Fibroblast of skin of abdomen (primary cell): Measurements from ENCODE around the gene TFIP11.

Source experiments
- DNase-seq: peaks from one replicate; pipeline ENCODE4 v3.0.0-alpha.2; 2013

TFIP11 gene

GRCh38 chr22:26502688-26503561 lies 9.3 kb downstream of the TFIP11 start:
- peak; percentile 52 for DNase-seq

- DNase-seq, result no peak
Observed at GRCh38 chr22:26501996-26502395, 10.3 kb downstream of the TFIP11 start.

- no peak for DNase-seq
Observed at GRCh38 chr22:26499188-26499703, 13.0 kb downstream of the TFIP11 start.

DNA sequence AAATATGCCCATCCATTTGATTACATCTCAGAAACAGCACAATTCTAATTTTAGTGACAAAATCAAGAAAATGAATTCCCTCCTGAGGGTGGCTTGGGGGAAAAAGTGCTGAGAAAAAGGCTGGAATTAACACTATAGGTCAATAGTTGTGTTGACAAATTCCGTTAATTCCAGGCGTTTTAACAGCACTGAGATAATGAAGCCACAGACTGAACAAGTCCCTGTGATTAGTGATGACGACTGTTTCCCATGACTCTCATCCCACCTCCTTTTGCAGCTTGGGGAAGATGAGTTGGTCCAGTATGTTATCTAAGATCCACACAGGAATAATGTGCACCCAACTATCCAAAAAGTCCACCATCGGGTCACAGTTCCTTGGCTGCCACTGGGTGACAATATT lies 15.8 kb downstream of the TFIP11 start:
- no peak for DNase-seq

DNA sequence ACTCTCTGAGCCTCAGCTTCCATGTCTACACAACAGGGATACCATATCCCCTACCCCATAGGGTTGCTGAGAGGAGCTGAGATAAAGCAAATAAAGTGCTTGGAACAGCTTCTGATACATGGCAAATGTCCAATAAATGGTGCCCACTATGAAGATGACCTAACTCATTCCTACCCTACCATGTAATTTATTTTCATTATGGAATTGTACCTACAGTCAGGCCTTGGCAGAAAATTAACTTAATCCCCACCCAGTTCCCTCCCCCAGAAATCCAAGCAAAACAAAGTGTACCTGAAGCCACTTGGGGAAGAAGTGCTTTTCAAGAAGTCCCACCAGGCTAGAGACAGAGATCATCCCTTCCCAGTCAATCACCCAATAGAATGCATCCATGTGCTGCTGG lies 17.8 kb downstream of the TFIP11 start:
- no peak for DNase-seq

DNA sequence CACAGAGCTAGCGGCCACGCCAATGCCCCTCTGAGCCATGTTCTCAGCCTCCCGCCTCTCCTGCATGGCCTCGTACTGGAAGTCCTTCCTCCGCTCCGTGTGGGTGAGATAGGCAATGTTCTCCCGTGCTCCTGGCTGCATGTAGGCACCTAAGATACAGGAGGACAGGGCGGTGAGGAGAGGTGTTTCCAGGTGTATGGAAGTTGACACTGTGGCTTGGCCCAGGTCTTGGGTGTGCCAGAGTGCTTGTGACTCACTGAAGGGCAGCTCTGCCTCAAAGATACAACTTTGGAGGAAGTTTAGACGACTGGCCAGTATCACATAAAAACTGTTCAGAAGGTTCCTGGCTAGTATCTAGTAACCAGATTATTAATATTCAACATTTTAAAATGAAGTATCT lies 20.1 kb downstream of the TFIP11 start:
- DNase-seq, result no peak

DNA sequence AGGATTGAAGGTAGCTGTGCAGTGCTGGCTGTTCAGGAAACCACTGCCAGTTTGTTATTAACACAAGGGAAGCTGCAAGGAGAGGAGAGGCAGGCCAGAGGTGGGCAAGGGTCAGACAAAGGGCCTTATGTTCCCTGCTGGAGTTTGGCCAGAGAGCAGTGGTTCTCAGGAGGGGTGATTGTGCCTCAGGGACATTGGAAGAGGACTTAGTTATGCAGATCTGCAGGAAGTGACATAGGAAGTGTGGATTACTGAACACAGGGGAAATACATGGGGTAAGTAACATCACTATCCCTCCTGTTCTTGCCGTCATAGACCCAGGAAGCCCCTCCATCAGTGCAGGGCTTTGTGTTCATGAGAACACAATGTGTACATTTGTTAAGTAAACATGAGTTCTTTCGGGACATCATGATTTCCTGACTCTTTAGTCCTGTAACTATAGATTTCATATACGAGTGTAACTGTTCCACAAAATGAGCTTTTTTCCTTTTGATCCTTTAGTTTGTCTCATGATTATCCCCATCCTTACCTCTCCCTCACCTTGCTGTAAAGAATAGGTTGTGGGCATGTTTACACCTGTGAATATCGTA lies 22.7 kb downstream of the TFIP11 start:
- DNase-seq, result no peak

DNA sequence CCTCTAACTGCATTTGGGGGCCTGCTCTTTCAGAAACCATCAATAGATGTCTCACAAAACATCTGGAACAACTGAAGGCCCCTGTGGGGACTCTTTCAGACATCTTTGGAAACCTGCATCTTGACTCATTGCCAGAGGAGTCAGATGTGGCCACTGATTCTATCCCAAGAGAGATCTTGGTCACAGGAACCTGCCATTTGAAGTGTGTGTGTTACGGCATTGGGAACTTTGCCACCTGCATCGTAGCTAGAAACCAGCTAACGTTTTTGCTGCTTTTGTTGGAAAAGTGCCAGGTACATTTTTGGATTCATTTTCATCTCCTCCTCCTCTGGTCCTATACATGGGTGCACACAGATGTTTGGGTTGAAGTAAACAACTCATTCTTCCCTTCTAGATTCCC lies 24.3 kb downstream of the TFIP11 start:
- no peak for DNase-seq

GRCh38 chr22:26486394-26486793 lies 25.9 kb downstream of the TFIP11 start:
- no peak for DNase-seq

DNA sequence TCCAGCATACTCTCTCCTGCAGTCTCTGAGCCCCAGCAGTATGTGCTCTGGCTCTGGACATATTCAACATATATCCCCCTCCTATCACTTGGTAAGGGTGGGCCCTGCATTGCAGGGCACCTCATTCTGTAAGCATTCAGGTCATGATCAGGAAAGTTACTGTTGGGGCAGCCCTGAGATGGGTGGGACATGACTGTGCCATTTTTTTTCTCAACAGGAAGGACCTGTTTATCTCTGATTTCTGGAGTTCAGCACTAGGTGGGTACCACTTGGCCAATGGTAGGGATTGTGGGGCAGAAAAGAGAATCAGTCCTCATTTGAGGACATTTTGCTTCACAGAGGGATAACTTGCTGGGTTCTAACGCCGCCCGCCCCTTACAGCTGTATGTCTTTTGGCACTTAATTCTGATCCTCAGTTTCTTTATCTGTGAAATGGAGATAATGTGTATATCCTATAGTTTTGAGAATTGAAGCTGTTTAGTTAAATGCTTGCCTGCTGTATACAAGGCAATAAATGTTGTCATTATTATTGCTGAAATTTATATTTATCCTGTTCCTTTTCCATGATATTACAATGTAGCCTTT lies 26.4 kb downstream of the TFIP11 start:
- DNase-seq, result no peak

- DNase-seq, result no peak
Observed at GRCh38 chr22:26485013-26485412, 27.3 kb downstream of the TFIP11 start.

GRCh38 chr22:26484360-26484706 lies 27.9 kb downstream of the TFIP11 start:
- no peak for DNase-seq

- peak; percentile 89 for DNase-seq
Observed at GRCh38 chr22:26483439-26484359, 28.6 kb downstream of the TFIP11 start, which contains the start of the genes HPS4 and SRRD. Gene HPS4, minus strand, starts transcription at chr22:26483783. Its CDS starts 2,021 bp downstream, at chr22:26481762. Gene SRRD, plus strand, starts transcription at chr22:26483877. Its CDS starts 14 bp downstream, at chr22:26483891.

GRCh38 chr22:26483043-26483438 lies 29.2 kb downstream of the TFIP11 start:
- DNase-seq, result no peak

GRCh38 chr22:26482161-26482560 lies 30.1 kb downstream of the TFIP11 start:
- no peak for DNase-seq

DNA sequence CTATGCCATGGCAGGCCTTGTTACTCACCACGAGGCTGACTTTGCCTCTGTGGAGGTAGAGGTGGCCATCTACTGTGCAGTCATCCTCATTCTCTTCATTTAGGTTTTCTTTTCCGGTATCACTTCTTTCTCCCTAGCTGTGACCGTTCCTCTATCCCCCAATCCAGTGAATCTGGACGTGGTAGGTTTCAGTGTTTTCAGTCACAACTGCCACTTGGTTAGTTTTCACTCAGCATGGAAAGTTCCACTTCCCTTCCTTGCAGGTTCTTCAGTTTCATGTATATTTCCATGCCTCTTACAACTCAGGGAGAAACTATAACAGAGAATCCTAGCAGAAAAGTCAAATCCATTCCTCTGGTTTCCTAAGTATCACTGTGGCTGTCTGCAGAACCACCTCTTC lies 30.6 kb downstream of the TFIP11 start:
- DNase-seq, result no peak

DNA sequence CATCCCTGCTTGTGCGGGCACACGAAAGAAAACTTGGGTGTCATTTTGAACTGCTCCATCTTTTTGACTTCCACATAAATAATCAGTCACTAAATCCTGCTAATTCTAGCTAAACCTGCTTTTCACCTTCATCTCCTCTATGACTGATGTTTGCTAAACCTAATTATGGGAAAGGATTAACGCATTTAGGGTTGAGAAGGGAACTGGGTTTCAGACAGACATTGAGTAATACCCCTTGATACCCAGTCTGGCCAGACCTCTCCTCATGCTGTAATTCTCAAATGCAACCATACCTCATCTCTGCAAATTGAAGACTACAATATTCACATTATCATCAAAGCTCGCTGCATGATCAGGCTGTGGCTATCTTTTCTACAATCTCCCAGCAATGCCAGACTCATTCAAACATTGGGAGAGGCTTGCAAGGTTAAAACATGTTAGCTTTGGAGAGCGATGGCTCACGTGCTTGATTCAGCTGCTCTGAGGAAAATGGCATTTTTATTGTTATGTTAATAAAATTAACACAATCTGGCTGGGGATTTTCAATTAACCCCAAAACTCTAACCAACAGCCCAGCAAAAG lies 31.1 kb downstream of the TFIP11 start:
- DNase-seq, result no peak

GRCh38 chr22:26480611-26480932 lies 31.7 kb downstream of the TFIP11 start:
- no peak for DNase-seq

- DNase-seq, result no peak
Observed at GRCh38 chr22:26479792-26480610, 32.3 kb downstream of the TFIP11 start.

DNA sequence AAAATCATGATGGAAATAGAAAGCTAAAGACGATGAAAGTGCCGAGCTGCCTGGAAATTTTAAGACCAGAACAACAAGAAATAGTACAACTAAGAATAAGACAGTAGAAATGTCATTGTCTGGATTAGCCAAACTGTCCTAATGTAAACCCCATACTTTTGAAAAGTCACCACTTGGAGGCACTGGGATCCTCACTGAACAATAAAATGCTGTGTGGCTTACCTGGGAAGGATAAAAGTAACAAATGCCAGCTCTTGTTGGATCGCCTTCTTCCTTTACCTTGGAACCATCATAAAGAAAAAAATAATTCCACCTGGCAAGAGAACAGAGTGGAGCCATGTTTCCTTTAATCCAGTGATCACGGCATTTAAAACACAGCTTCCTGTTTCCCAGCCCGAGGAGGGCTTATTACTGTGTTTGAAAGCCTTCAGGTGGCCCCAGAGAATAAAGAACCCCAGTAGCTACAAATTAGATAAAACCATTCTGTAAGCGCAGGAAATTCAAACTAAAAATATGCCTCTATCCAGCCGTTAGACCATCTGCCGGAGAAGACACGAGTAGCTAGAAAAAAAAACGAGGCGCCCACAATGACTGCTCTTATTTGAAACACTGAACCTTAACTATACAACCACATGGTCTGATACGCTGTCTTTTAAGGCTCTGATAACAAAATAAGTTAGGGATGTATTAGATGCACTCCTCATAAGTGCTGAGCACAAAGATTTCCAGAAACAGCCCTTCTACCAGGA lies 33.1 kb downstream of the TFIP11 start:
- no peak for DNase-seq

DNA sequence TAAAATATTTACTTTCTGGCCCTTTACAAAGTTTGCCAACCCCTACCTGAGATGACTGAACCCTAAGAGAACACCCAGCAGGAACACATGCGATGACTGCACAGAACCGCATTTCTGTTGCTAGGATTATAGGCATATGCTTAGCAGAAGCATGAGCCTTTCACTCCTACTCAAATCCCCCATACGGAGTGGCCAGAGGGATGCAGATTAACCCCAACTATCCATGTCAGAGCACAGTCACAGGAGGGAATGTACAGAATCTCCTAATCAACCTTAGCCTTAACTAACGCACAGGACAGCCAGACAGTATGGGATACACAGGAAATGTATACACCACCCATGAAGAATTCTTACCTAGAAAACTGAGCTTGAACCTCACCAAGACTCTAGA lies 34.9 kb downstream of the TFIP11 start:
- DNase-seq, result no peak
